MM.1S (cell line): ENCODE results near the gene MRPS27.

Experiments used
- DNase-seq: peaks from one replicate; pipeline ENCODE4 v3.0.0-alpha.2; 2015
- H2AFZ ChIP-seq: fragments of 300-600 bp; sonication (generic); 2 replicates; pipeline ENCODE4 v1.6.0; 2016; ENCODE audit warnings: antibody characterized with exemption, low read length
- H3F3A ChIP-seq: fragments of 300-600 bp; sonication (generic); 2 replicates; pipeline ENCODE4 v1.6.1; 2016; ENCODE audit warnings: mild to moderate bottlenecking, antibody characterized with exemption, low read length, moderate library complexity, mixed read lengths; ENCODE audit not compliant: insufficient read depth
- H3K27ac ChIP-seq: fragments of 300-600 bp; sonication (generic); 2 replicates; pipeline ENCODE4 v1.5.1; 2016; ENCODE audit warnings: mild to moderate bottlenecking, low read length
- H3K27me3 ChIP-seq: fragments of 300-600 bp; sonication (generic); replicated peaks from 2 replicates; pipeline ENCODE4 v1.6.0; 2016; ENCODE audit warnings: low read length; ENCODE audit not compliant: insufficient read depth
- H3K36me3 ChIP-seq: fragments of 300-600 bp; sonication (generic); replicated peaks from 2 replicates; pipeline ENCODE4 v1.6.1; 2016; ENCODE audit warnings: mild to moderate bottlenecking, low read length, mixed read lengths; ENCODE audit not compliant: insufficient read depth
- H3K4me1 ChIP-seq: fragments of 300-600 bp; sonication (generic); 2 replicates; pipeline ENCODE4 v1.6.1; 2016; ENCODE audit warnings: low read length, mixed read lengths
- H3K4me2 ChIP-seq: fragments of 300-600 bp; sonication (generic); 2 replicates; pipeline ENCODE4 v1.6.0; 2016; ENCODE audit warnings: low read depth, low read length
- H3K4me3 ChIP-seq: fragments of 300-600 bp; sonication (generic); 2 replicates; pipeline ENCODE4 v1.5.1; 2016; ENCODE audit warnings: low read length, mixed read lengths
- H3K79me2 ChIP-seq: fragments of 300-600 bp; sonication (generic); 2 replicates; pipeline ENCODE4 v1.6.1; 2016; ENCODE audit warnings: mixed run types, low read length, mixed read lengths
- H3K9ac ChIP-seq: fragments of 300-600 bp; sonication (generic); 2 replicates; pipeline ENCODE4 v1.6.1; 2016; ENCODE audit warnings: low read length, mixed read lengths
- H3K9me2 ChIP-seq: fragments of 300-600 bp; sonication (generic); replicated peaks from 2 replicates; pipeline ENCODE4 v1.6.1; 2016; ENCODE audit warnings: mild to moderate bottlenecking, low read length, mixed read lengths; ENCODE audit not compliant: insufficient read depth
- H3K9me3 ChIP-seq: fragments of 300-600 bp; sonication (generic); replicated peaks from 2 replicates; pipeline ENCODE4 v1.6.1; 2016; ENCODE audit warnings: mild to moderate bottlenecking, low read length, mixed read lengths; ENCODE audit not compliant: insufficient read depth
- H4K20me1 ChIP-seq: fragments of 300-600 bp; sonication (generic); 2 replicates; pipeline ENCODE4 v1.6.1; 2016; ENCODE audit warnings: mild to moderate bottlenecking, low read length, moderate library complexity, mixed read lengths; ENCODE audit not compliant: insufficient read depth
- CTCF ChIP-seq: fragments of 300-600 bp; sonication (generic); IDR thresholded peaks from 2 replicates; pipeline ENCODE4 v1.5.1; 2016; ENCODE audit warnings: antibody characterized with exemption, low read length, mixed read lengths
- EZH2 ChIP-seq: fragments of 300-600 bp; sonication (generic); optimal IDR thresholded peaks from 2 replicates; pipeline ENCODE3; 2017; ENCODE audit warnings: low read depth, mild to moderate bottlenecking, antibody characterized with exemption, low read length, mixed read lengths
- EZH2phosphoT487 ChIP-seq: fragments of 300-600 bp; sonication (generic); IDR thresholded peaks from 2 replicates; pipeline ENCODE4 v1.6.1; 2018; ENCODE audit warnings: antibody characterized with exemption, low read length

Gene MRPS27

GRCh38 chr5:72296256-72296655 lies 23.8 kb downstream of the MRPS27 start:
- Histone ChIP-seq H3K27me3 (no peaks in the 10 kb centered on the region), H3K9ac (no peak overlapping the region), H3K36me3 (no peaks in the 10 kb centered on the region; the same call in 1 of the 2 replicates), H3F3A (peaks cover 24% of the 10 kb centered on the region), H3K9me3 (no peaks in the 10 kb centered on the region), H3K4me3 (no peak overlapping the region), H3K79me2 (peaks cover 51% of the 10 kb centered on the region), H4K20me1 (no peaks in the 10 kb centered on the region), H2AFZ (no peak overlapping the region), H3K27ac (no peak overlapping the region), H3K4me1 (peaks cover 42% of the 10 kb centered on the region), H3K9me2 (no peaks in the 10 kb centered on the region), H3K4me2 (no peak overlapping the region)
- no peak for TF ChIP-seq EZH2
- TF ChIP-seq CTCF = no peak
- TF ChIP-seq EZH2phosphoT487 = no peak
- no peak for DNase-seq

- no peak for DNase-seq
- peaks cover 24% of the 10 kb centered on the region for H3F3A ChIP-seq
- no peaks in the 10 kb centered on the region for H3K27me3 ChIP-seq
- H3K4me3 ChIP-seq = no peak overlapping the region
- H3K9ac ChIP-seq = no peak overlapping the region
- H3K27ac ChIP-seq = no peak overlapping the region
- no peaks in the 10 kb centered on the region; the same call in 1 of the 2 replicates for H3K36me3 ChIP-seq
- H4K20me1 ChIP-seq = no peaks in the 10 kb centered on the region
- H3K4me1 ChIP-seq = peaks cover 45% of the 10 kb centered on the region
- H3K79me2 ChIP-seq = peaks cover 48% of the 10 kb centered on the region
- H2AFZ ChIP-seq = no peak overlapping the region
- TF ChIP-seq EZH2 (no peak), CTCF (no peak), EZH2phosphoT487 (no peak)
- no peak overlapping the region for H3K4me2 ChIP-seq
- no peaks in the 10 kb centered on the region for H3K9me2 ChIP-seq
- H3K9me3 ChIP-seq = no peaks in the 10 kb centered on the region
Measured at GRCh38 chr5:72295539-72295938, 24.5 kb downstream of the MRPS27 start.

DNA sequence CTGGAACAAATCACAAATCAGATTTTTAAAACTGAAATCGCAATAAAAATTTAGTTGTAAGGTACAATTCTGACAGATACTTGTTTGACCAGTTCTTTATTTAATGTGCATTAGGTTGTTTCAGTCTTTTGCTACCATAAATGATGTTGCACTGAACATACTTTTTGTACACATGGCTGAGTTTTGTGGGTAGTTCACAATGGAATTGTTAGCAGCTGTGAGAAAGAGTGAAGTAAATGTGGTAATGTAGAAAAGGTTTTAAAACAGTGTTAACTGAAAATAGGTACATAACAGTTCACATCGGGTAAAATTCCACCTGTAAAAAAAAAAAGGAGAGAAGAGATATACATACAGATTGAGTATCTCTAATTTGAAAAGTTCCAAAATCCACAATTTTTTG lies 25.6 kb downstream of the MRPS27 start:
- Histone ChIP-seq H3K9ac (0 out of 2 replicates have a peak overlapping the region, but pooled peaks have one; percentile 37), H3F3A (peaks cover 20% of the 10 kb centered on the region), H3K79me2 (peaks cover 40% of the 10 kb centered on the region), H3K9me2 (no peaks in the 10 kb centered on the region), H4K20me1 (no peaks in the 10 kb centered on the region), H3K9me3 (no peaks in the 10 kb centered on the region), H2AFZ (no peak overlapping the region), H3K36me3 (no peaks in the 10 kb centered on the region; the same call in 1 of the 2 replicates), H3K4me3 (0 out of 2 replicates have a peak overlapping the region, but pooled peaks have one; percentile 2), H3K27ac (peak overlapping the region; percentile 72; the same call in 1 of the 2 replicates), H3K4me2 (peak overlapping the region; percentile 75), H3K4me1 (peaks cover 48% of the 10 kb centered on the region), H3K27me3 (no peaks in the 10 kb centered on the region)
- TF ChIP-seq CTCF (no peak), EZH2phosphoT487 (no peak), EZH2 (no peak)
- no peak for DNase-seq
